ENCODE data around the gene AR.

DNA sequence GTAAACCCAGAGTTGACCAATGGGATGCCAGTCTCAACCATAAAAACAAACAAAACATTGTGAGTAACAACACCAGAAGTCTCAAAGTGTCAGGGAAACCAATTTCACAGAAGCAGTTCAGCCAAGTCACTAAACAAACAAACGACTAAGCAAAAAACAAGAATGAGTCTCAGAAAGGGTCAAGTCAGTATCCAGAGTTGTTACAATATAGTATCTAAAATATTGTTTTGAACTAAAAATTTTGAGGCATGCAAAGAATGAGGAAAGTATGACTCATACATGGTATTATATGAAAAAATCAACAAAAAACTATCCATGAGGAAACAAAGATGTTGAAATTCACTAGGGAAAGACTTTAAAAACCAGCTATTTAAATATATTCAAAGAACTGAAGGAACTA is 70.6 kb downstream of the AR start:
- TF ChIP-seq POLR2AphosphoS5 (IDR thresholded peaks at IDR 0.05) (no peak), EP300 (conservative IDR thresholded peaks at IDR 0.05; ENCODE audit: poor library complexity, severe bottlenecking) (no peak), RAD21 (conservative IDR thresholded peaks at IDR 0.05) (no peak), EZH2 (IDR thresholded peaks at IDR 0.05; ENCODE audit: borderline replicate concordance, insufficient read depth, low read length, poor library complexity, severe bottlenecking) (no peak)
- TF ChIP-seq, protein P1, sequence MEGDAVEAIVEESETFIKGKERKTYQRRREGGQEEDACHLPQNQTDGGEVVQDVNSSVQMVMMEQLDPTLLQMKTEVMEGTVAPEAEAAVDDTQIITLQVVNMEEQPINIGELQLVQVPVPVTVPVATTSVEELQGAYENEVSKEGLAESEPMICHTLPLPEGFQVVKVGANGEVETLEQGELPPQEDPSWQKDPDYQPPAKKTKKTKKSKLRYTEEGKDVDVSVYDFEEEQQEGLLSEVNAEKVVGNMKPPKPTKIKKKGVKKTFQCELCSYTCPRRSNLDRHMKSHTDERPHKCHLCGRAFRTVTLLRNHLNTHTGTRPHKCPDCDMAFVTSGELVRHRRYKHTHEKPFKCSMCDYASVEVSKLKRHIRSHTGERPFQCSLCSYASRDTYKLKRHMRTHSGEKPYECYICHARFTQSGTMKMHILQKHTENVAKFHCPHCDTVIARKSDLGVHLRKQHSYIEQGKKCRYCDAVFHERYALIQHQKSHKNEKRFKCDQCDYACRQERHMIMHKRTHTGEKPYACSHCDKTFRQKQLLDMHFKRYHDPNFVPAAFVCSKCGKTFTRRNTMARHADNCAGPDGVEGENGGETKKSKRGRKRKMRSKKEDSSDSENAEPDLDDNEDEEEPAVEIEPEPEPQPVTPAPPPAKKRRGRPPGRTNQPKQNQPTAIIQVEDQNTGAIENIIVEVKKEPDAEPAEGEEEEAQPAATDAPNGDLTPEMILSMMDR (IDR thresholded peaks at IDR 0.05; ENCODE audit: poor library complexity, severe bottlenecking) = no peak

Measured in neural cell (in vitro differentiated cells).